Measurements from ENCODE around the gene KCNN4. TPM values are rescaled to one million over a fixed set of nuclear protein-coding genes. Genes with fewer than 3 reads are reported as not detected.
"Not testable (repeated sequence)": the region's sequence is repeated elsewhere in the genome, so short reads cannot be mapped to it uniquely, and the experiment has no call there.

Gene KCNN4
- total RNA-seq (2022): 34.2 and 45.9 TPM in 2 replicates
- percentile 53 among the genes with signal in this experiment for Bru-seq, nascent RNA
- BruChase-seq, experiment 1, labeled RNA remaining after a 6-hour chase: percentile 60 among the genes with signal in this experiment
- percentile 61 among the genes with signal in this experiment for BruChase-seq, experiment 2, labeled RNA remaining after a 2-hour chase
- long read RNA-seq, transcript KCNN4-211 (9 exons, 1,956 nt): major isoform, 63 of 93 reads
- long read RNA-seq, partial matches to known transcripts: 6 of 93 reads
- long read RNA-seq, other reads (novel, unspliced or antisense): 24 of 93 reads

DNA sequence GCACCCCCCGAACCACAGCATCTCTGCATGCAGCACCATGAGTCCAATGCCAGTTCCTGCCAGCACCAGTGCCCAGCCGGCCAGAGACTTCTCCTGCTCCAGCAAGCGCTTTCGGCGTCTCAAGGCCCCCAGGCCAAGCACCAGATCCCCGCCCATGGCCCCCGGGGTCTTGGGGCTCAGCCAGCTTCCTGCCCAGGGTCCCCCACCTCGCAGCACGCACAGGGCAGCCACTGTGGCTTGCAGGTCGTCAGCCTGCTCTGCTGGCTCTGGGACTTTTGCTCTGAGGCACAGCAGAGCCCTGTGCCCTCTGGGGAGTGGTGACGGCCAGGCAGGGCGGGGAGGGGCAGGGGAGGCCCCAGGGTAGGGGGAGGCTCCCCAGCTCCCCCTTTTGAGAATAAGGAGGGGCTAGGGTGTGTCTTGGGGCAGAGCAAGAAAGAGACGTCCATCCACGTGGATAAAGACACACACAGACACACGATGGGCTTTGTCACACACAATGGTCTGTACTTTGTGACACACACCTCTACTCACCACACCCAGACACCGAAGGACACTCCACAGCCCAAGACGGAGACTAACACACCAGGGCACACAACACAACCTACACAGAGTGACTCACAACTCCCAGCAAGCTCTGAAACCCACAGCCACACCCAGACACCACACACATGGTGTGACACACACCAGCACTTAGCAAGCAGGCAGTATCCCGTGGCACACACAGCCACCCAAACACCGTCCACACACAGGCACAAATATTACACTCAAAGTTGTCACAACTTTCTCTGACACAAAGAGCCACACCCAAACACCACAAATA is at the start of gene KCNN4:
Gene KCNN4, minus strand, starts transcription at position 268 of the 820 bp plus-strand sequence. Its CDS starts 112 bp downstream, at position 156.
- Mint-ChIP-seq H3K27ac (ENCODE audit: low read depth, unreplicated experiment) (peak within 1 kb of the TSS; percentile 94), H3K4me3 (ENCODE audit: unreplicated experiment) (peak within 1 kb of the TSS; percentile 86), H3K9me3 (ENCODE audit: unreplicated experiment) (no peaks in the 10 kb centered on the region), H3K4me1 (ENCODE audit: insufficient read depth, unreplicated experiment) (peaks cover 88% of the 10 kb centered on the region), H3K27me3 (ENCODE audit: insufficient read depth, unreplicated experiment) (no peaks in the 10 kb centered on the region), H3K36me3 (ENCODE audit: insufficient read depth, unreplicated experiment) (peaks cover 10% of the 10 kb centered on the region)
- ChIA-PET POLR2A (interaction anchor here (0.5 to 11.0 kb wide), 9 partner anchors 10 to 1043 kb away, joined by 3 to 409 read pairs (median 4); partner anchors contain the start of genes PLAUR and SMG9), CTCF (interaction anchor here (0.7 to 5.9 kb wide), 9 partner anchors 13 to 226 kb away, joined by 3 to 71 read pairs (median 5); partner anchors contain the start of gene SMG9)
- no TSS peak for BruUV-seq (replicated peaks)
- peak; percentile 78 for DNase-seq (ENCODE audit: unreplicated experiment)
- TF ChIP-seq, protein P1, sequence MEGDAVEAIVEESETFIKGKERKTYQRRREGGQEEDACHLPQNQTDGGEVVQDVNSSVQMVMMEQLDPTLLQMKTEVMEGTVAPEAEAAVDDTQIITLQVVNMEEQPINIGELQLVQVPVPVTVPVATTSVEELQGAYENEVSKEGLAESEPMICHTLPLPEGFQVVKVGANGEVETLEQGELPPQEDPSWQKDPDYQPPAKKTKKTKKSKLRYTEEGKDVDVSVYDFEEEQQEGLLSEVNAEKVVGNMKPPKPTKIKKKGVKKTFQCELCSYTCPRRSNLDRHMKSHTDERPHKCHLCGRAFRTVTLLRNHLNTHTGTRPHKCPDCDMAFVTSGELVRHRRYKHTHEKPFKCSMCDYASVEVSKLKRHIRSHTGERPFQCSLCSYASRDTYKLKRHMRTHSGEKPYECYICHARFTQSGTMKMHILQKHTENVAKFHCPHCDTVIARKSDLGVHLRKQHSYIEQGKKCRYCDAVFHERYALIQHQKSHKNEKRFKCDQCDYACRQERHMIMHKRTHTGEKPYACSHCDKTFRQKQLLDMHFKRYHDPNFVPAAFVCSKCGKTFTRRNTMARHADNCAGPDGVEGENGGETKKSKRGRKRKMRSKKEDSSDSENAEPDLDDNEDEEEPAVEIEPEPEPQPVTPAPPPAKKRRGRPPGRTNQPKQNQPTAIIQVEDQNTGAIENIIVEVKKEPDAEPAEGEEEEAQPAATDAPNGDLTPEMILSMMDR (IDR thresholded peaks at IDR 0.05; ENCODE audit: unreplicated experiment): no peak
- intact Hi-C loops (cut with micrococcal nuclease): loop anchor here (1.0 to 5.0 kb wide), 2 partner anchors 27 to 184 kb away; partner anchors contain the start of genes IRGQ, SMG9 and ZNF576

DNA sequence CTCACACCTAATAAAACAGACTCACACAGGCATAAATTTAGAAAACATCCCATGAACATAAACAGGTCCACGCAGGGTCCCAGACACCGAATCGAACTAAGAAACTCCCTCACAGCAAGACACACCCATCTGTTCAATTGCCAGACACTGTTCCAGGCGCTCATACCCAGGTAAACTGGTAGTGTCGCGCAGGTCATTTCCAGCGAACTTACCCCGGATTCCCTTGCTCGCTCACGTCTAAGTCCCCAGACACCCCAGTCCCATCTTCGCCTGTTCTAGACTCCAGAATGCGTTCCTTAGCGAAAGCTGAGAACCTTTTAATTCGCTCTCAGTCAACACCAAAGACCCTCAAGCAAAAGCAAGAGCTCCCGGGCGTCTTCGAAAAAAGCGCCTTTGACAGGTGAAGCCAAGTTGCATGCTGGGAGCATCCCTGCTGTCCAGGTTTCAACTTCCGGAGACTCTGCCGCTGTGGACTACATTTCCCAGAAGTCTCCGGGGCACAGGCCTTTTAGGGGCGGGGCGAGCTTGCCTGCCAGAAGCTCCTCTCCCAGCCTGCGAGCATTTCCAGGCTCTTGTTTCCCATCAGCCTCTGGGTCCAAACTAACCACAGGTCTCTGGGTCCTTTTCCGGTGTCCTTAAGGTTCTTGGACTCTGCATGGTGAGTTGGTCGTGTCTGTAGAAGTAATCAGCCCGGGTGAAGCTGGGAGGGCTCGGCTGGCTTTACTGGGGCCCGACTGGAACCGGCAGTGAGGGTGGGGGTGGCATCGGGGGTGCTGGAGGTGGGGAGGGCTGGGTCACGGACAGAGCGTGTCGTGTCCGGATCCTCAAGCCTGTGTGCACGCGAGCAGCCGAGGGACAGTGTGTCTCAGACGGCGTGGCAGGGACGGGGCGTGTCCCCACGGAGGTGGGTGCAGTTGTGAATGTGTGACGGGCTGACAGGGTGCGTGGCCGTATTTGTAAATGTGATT is 46.3 kb upstream of the KCNN4 start, which contains the start of gene ZNF283:
Gene ZNF283, plus strand, starts transcription at position 535 of the 968 bp plus-strand sequence. CDS start 6,184 bp downstream, outside the sequence.
- ChIA-PET POLR2A (interaction anchor here (0.6 to 2.6 kb wide), 17 partner anchors 10 to 385 kb away, joined by 3 to 9 read pairs (median 4); partner anchors contain the start of genes ZNF221, ZNF224, ZNF225 and ZNF226), CTCF (interaction anchor here (0.6 to 0.7 kb wide), 2 partner anchors 33 to 131 kb away, joined by 3 read pairs; no protein-coding TSS in a partner anchor)
- no TSS peak for BruUV-seq (replicated peaks)
- no peaks in the 10 kb centered on the region for H3K4me1 Mint-ChIP-seq (ENCODE audit: insufficient read depth, unreplicated experiment)
- peak; percentile 94 for DNase-seq (ENCODE audit: unreplicated experiment)
- intact Hi-C loops (cut with micrococcal nuclease): no loop called here
- peak within 1 kb of the TSS; percentile 89 for H3K27ac Mint-ChIP-seq (ENCODE audit: low read depth, unreplicated experiment)
- H3K9me3 Mint-ChIP-seq (ENCODE audit: unreplicated experiment): peaks cover 6% of the 10 kb centered on the region
- no peaks in the 10 kb centered on the region for H3K27me3 Mint-ChIP-seq (ENCODE audit: insufficient read depth, unreplicated experiment)
- H3K36me3 Mint-ChIP-seq (ENCODE audit: insufficient read depth, unreplicated experiment): peaks cover 41% of the 10 kb centered on the region
- TF ChIP-seq, protein P1 (IDR thresholded peaks at IDR 0.05; ENCODE audit: unreplicated experiment): no peak
- peak within 1 kb of the TSS; percentile 93 for H3K4me3 Mint-ChIP-seq (ENCODE audit: unreplicated experiment)

- BruUV-seq (replicated peaks); H3K9me3 Mint-ChIP-seq (ENCODE audit: unreplicated experiment); intact Hi-C loops (cut with micrococcal nuclease); H3K4me1 Mint-ChIP-seq (ENCODE audit: insufficient read depth, unreplicated experiment); H3K27me3 Mint-ChIP-seq (ENCODE audit: insufficient read depth, unreplicated experiment); CTCF ChIA-PET; POLR2A ChIA-PET; H3K4me3 Mint-ChIP-seq (ENCODE audit: unreplicated experiment); H3K27ac Mint-ChIP-seq (ENCODE audit: low read depth, unreplicated experiment): not testable (repeated sequence)
- peaks cover 16% of the 10 kb centered on the region for H3K36me3 Mint-ChIP-seq (ENCODE audit: insufficient read depth, unreplicated experiment)
- DNase-seq (ENCODE audit: unreplicated experiment): peak; percentile 35
Observed at GRCh38 chr19:43824572-43824971, 43.8 kb upstream of the KCNN4 start.

- H3K4me3 Mint-ChIP-seq (ENCODE audit: unreplicated experiment); intact Hi-C loops (cut with micrococcal nuclease); BruUV-seq (replicated peaks); DNase-seq (ENCODE audit: unreplicated experiment); H3K4me1 Mint-ChIP-seq (ENCODE audit: insufficient read depth, unreplicated experiment); H3K27me3 Mint-ChIP-seq (ENCODE audit: insufficient read depth, unreplicated experiment); H3K9me3 Mint-ChIP-seq (ENCODE audit: unreplicated experiment); CTCF ChIA-PET; H3K27ac Mint-ChIP-seq (ENCODE audit: low read depth, unreplicated experiment): not testable (repeated sequence)
- peaks cover 12% of the 10 kb centered on the region for H3K36me3 Mint-ChIP-seq (ENCODE audit: insufficient read depth, unreplicated experiment)
- POLR2A ChIA-PET: interaction anchor here (0.7 kb wide), 1 partner anchor 30 kb away, joined by 3 read pairs; no protein-coding TSS in a partner anchor
Observed at GRCh38 chr19:43823856-43824255, 43.1 kb upstream of the KCNN4 start.
